ENCODE measurements around the gene GPC5.
"Not testable (repeated sequence)": the region's sequence is repeated elsewhere in the genome, so short reads cannot be mapped to it uniquely, and the experiment has no call there.

Gene GPC5

GRCh38 chr13:91725646-91726045 is 327.2 kb downstream of the GPC5 start:
- no peak for DNase-seq

- DNase-seq, result no peak
Observed at GRCh38 chr13:91726671-91727070, 328.2 kb downstream of the GPC5 start.

GRCh38 chr13:91729859-91730258 is 331.4 kb downstream of the GPC5 start:
- no peak for DNase-seq

- no peak for DNase-seq
Observed at GRCh38 chr13:91739751-91740150, 341.3 kb downstream of the GPC5 start.

- no peak for DNase-seq
Observed at GRCh38 chr13:91740756-91741155, 342.3 kb downstream of the GPC5 start.

GRCh38 chr13:91741925-91742324 is 343.5 kb downstream of the GPC5 start:
- DNase-seq, result no peak

- no peak for DNase-seq
Observed at GRCh38 chr13:91744284-91744683, 345.9 kb downstream of the GPC5 start.

- no peak for DNase-seq
Observed at GRCh38 chr13:91745967-91746366, 347.5 kb downstream of the GPC5 start.

GRCh38 chr13:91747186-91747585 is 348.8 kb downstream of the GPC5 start:
- no peak for DNase-seq

- DNase-seq, result no peak
Observed at GRCh38 chr13:91748416-91749089, 350.1 kb downstream of the GPC5 start.

- no peak for DNase-seq
Observed at GRCh38 chr13:91758724-91759123, 360.3 kb downstream of the GPC5 start.

GRCh38 chr13:91762957-91763356 is 364.5 kb downstream of the GPC5 start:
- DNase-seq, result no peak

GRCh38 chr13:91764527-91764926 is 366.1 kb downstream of the GPC5 start:
- no peak for DNase-seq

- no peak for DNase-seq
Observed at GRCh38 chr13:91767651-91768050, 369.2 kb downstream of the GPC5 start.

GRCh38 chr13:91768746-91769145 is 370.3 kb downstream of the GPC5 start:
- no peak for DNase-seq

GRCh38 chr13:91771229-91771628 is 372.8 kb downstream of the GPC5 start:
- no peak for DNase-seq

GRCh38 chr13:91773591-91774227 is 375.3 kb downstream of the GPC5 start:
- no peak for DNase-seq

GRCh38 chr13:91774397-91774796 is 376.0 kb downstream of the GPC5 start:
- no peak for DNase-seq

- DNase-seq, result no peak
Observed at GRCh38 chr13:91776611-91777193, 378.3 kb downstream of the GPC5 start.

GRCh38 chr13:91778123-91778522 is 379.7 kb downstream of the GPC5 start:
- DNase-seq, result no peak

- not testable (repeated sequence) for DNase-seq
Observed at GRCh38 chr13:91781982-91782691, 383.7 kb downstream of the GPC5 start.

GRCh38 chr13:91785431-91786119 is 387.2 kb downstream of the GPC5 start:
- DNase-seq, result no peak

GRCh38 chr13:91792054-91792453 is 393.6 kb downstream of the GPC5 start:
- DNase-seq, result no peak
